K562 (cell line): ENCODE measurements around the gene TALDO1. TPM values are rescaled to one million over a fixed set of nuclear protein-coding genes. Genes with fewer than 3 reads are reported as not detected.
A peak's percentile ranks its signal among the peaks of the same experiment; 100 is the strongest.

ENCODE experiments used
- BRD9 ChIP-seq: fragments of 450-650 bp; IDR thresholded peaks from 2 replicates; pipeline ENCODE4 v1.6.1; 2018; ENCODE audit warnings: low read depth; ENCODE audit not compliant: partially characterized antibody
- CBX1 ChIP-seq: sonication (generic); IDR thresholded peaks from 2 replicates; pipeline ENCODE4 v1.6.1; 2016; ENCODE audit warnings: antibody characterized with exemption, low read depth, mild to moderate bottlenecking
- DNMT1 ChIP-seq: fragments of 450-650 bp; IDR thresholded peaks from 2 replicates; pipeline ENCODE4 v1.6.1; 2016; ENCODE audit warnings: antibody characterized with exemption, mild to moderate bottlenecking
- ESRRA ChIP-seq: fragments of 450-650 bp; IDR thresholded peaks from 2 replicates; pipeline ENCODE4 v1.6.1; 2014; ENCODE audit warnings: low read depth, mild to moderate bottlenecking, moderate library complexity, borderline replicate concordance
- FOXA3 ChIP-seq, 2 experiments: fragments of 450-650 bp in 1 of 2; sonication (generic) in 1 of 2; formaldehyde crosslinking; IDR thresholded peaks in 1 of 2; conservative IDR thresholded peaks in 1 of 2; 2 replicates each; pipeline versions ENCODE4 v1.4.0 to v1.8.0; 2020 to 2022; ENCODE audit warnings: mild to moderate bottlenecking in 2 of 2, missing genetic modification reagents in 1 of 2
- L3MBTL2 ChIP-seq: fragments of 450-650 bp; IDR thresholded peaks from 2 replicates; pipeline ENCODE4 v1.6.1; 2016; ENCODE audit warnings: mild to moderate bottlenecking, moderate library complexity
- MYC ChIP-seq, 2 experiments: fragments of 250-450 bp in 1 of 2; sonication (Bioruptor Pico) in 1 of 2; IDR thresholded peaks; 2 replicates each; pipeline versions ENCODE4 v1.5.1 to v1.6.1; 2012 to 2021; ENCODE audit warnings: low read depth in 2 of 2, borderline replicate concordance in 1 of 2, improper control_type of control experiment in 1 of 2, low read length in 1 of 2, mild to moderate bottlenecking in 1 of 2, moderate library complexity in 1 of 2
- NR2F6 ChIP-seq: fragments of 450-650 bp; formaldehyde crosslinking; IDR thresholded peaks from 2 replicates; pipeline ENCODE4 v1.4.0; 2020; ENCODE audit warnings: mild to moderate bottlenecking
- RCOR1 ChIP-seq, 2 experiments: IDR thresholded peaks; 2 replicates each; pipeline ENCODE4 v1.6.1; 2012; ENCODE audit warnings: low read depth in 2 of 2, low read length in 2 of 2, borderline replicate concordance in 1 of 2, improper control_type of control experiment in 1 of 2
- RFX1 ChIP-seq: fragments of 450-650 bp; IDR thresholded peaks from 2 replicates; pipeline ENCODE4 v1.6.1; 2016; ENCODE audit warnings: mild to moderate bottlenecking, moderate library complexity
- SIN3A ChIP-seq, 2 experiments: fragments of 150-350 bp in 1 of 2; IDR thresholded peaks; 2 replicates each; pipeline ENCODE4 v1.6.1; 2011 to 2016; ENCODE audit warnings: borderline replicate concordance in 2 of 2, low read depth in 2 of 2, low read length in 2 of 2, mild to moderate bottlenecking in 2 of 2, moderate library complexity in 2 of 2; ENCODE audit not compliant: control insufficient read depth in 1 of 2
- SLC30A9 ChIP-seq: fragments of 250-450 bp; sonication (Bioruptor Pico); IDR thresholded peaks from 2 replicates; pipeline ENCODE4 v1.8.0; 2022; ENCODE audit warnings: mild to moderate bottlenecking, moderate library complexity
- SMARCA4 ChIP-seq: fragments of 450-650 bp; IDR thresholded peaks from 2 replicates; pipeline ENCODE4 v1.6.1; 2016
- TAF1 ChIP-seq: IDR thresholded peaks from 2 replicates; pipeline ENCODE4 v1.6.1; 2011; ENCODE audit warnings: mild to moderate bottlenecking, low read length, moderate library complexity; ENCODE audit not compliant: insufficient read depth, control insufficient read depth, severe bottlenecking; ENCODE audit errors: extremely low read depth
- TRIM24 ChIP-seq, 2 experiments: fragments of 450-650 bp; IDR thresholded peaks; 2 replicates each; pipeline ENCODE4 v1.6.1; 2016
- ZBTB8A ChIP-seq: fragments of 450-650 bp; IDR thresholded peaks from 2 replicates; pipeline ENCODE4 v1.6.1; 2018; ENCODE audit warnings: mild to moderate bottlenecking, moderate library complexity; ENCODE audit not compliant: partially characterized antibody
- ZFPM2 ChIP-seq: fragments of 250-450 bp; sonication (Bioruptor Pico); IDR thresholded peaks from 2 replicates; pipeline ENCODE4 v1.5.1; 2022; ENCODE audit warnings: mild to moderate bottlenecking
- ZNF282 ChIP-seq: sonication (generic); formaldehyde crosslinking; IDR thresholded peaks from 2 replicates; pipeline ENCODE4 v1.8.1; 2023; ENCODE audit warnings: missing genetic modification reagents
- ZNF584 ChIP-seq: fragments of 200-800 bp; sonication (Bioruptor generic); IDR thresholded peaks from 2 replicates; pipeline ENCODE4 v1.6.1; 2016; ENCODE audit warnings: low read depth, mild to moderate bottlenecking, missing genetic modification characterization, missing compliant biosample characterization
- polyA plus RNA-seq, 8 experiments: library from polyadenylated mRNA; depleted of rRNA in 4 of 8; stranded (reverse) in 5 of 8; unstranded in 3 of 8; fragments of >200 nt; fragmentation: Nextera tagmentation in 2 of 8; fragmentation: Illumina TruSeq in 1 of 8; extraction: Ambion mirVana in 2 of 8; extraction: Trizol in 1 of 8; gene quantifications; 2 replicates each; pipeline versions ENCODE4 v1.2.1 to v1.2.3, GENCODE V29; 2011 to 2014; ENCODE audit warnings: inconsistent platforms in 1 of 8, missing spikeins in 1 of 8
- total RNA-seq, 7 experiments: library from RNA; depleted of rRNA in 6 of 7; stranded (reverse); fragments of >200 nt in 6 of 7; fragmentation: Illumina TruSeq in 2 of 7; extraction: Trizol in 2 of 7; gene quantifications; 2 replicates each; pipeline versions ENCODE4 v1.2.1 to v1.2.3, GENCODE V29; 2011 to 2021; ENCODE audit warnings: low replicate concordance in 1 of 7
- TF ChIP-seq, protein P1 (sequence below): IDR thresholded peaks from 2 replicates; pipeline ENCODE4 v1.6.1; 2011; ENCODE audit warnings: borderline replicate concordance, low read depth, mild to moderate bottlenecking, moderate library complexity, low read length; ENCODE audit not compliant: insufficient read depth, poor library complexity, severe bottlenecking
- TF ChIP-seq, protein P2 (sequence below): sonication (generic); formaldehyde crosslinking; IDR thresholded peaks from 2 replicates; pipeline ENCODE4 v1.8.1; 2023; ENCODE audit warnings: mild to moderate bottlenecking, missing genetic modification reagents

TALDO1 gene
- total and polyA plus RNA-seq, 9 of the 15 experiments (the other 6 are each of a cell fraction or from before 2014, with no cell fraction given) = 260 to 541 (median 441) TPM

DNA sequence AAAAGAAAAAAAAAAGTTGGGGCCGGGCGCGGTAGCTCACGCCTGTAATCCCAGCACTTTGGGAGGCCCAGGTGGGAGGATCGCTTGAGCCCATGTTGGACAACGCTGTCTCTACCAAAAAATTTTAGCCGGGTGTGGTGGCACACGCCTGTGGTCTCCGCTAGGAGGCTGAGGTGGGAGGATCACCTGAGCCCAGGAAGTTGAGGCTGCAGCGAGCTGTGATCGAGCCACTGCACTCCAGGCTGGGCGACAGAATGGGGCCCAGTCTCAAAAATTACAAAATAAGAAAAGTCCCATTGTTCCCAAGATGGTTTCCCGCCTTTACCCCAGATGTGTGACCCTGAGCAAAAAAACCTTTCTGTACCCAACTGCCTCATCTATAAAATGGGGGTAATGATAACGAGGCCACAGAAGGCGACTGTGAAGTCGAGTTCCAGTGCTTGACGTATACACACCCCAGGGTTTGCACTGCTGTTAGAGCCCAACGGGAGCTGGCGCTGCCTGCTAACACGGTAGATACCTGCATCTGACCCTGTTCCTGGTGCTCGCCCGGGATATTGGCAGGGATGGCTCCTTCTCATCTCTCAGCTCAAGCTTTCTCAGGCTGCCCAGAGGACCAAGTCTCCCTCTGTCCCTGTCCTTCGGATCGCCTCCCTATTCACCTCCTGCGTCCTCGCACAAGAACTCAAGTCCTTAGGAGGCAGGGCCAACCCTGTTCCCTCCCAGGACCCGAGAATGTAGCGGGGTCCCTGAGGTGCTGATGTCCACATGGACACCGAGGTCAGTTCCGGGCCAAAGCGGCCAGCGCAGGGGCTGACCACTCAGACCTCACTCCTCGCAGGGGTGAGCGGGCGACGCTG lies 61.4 kb downstream of the TALDO1 start (continued):
- no peak for TF ChIP-seq DNMT1
- TF ChIP-seq BRD9 = peak; percentile 11
- no peak for TF ChIP-seq TRIM24 (IDR thresholded peaks at IDR 0.05)
- peak; percentile 41; the same call in 1 of the 2 replicates for TF ChIP-seq ESRRA
- TF ChIP-seq, protein P1, sequence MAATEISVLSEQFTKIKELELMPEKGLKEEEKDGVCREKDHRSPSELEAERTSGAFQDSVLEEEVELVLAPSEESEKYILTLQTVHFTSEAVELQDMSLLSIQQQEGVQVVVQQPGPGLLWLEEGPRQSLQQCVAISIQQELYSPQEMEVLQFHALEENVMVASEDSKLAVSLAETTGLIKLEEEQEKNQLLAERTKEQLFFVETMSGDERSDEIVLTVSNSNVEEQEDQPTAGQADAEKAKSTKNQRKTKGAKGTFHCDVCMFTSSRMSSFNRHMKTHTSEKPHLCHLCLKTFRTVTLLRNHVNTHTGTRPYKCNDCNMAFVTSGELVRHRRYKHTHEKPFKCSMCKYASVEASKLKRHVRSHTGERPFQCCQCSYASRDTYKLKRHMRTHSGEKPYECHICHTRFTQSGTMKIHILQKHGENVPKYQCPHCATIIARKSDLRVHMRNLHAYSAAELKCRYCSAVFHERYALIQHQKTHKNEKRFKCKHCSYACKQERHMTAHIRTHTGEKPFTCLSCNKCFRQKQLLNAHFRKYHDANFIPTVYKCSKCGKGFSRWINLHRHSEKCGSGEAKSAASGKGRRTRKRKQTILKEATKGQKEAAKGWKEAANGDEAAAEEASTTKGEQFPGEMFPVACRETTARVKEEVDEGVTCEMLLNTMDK = peak; percentile 76
- TF ChIP-seq CBX1 = peak; percentile 13; the same call in 1 of the 2 replicates
- no peak for TF ChIP-seq SLC30A9 (CRISPR knock-in tag)
- TF ChIP-seq SIN3A (IDR thresholded peaks at IDR 0.05; ENCODE audit: borderline replicate concordance in 2 of 2, control insufficient read depth in 1 of 2, low read depth in 2 of 2, low read length in 2 of 2) = 0 out of 4 replicates have a peak, but pooled peaks of 1 of the 2 experiments have one; percentile 42
- no peak for TF ChIP-seq NR2F6
- TF ChIP-seq SMARCA4 = no peak
- 0 out of 2 replicates have a peak, but pooled peaks have one; percentile 9 for TF ChIP-seq ZFPM2 (CRISPR knock-in tag)
- no peak; the same call in 1 of the 2 replicates for TF ChIP-seq MYC (IDR thresholded peaks at IDR 0.05; ENCODE audit: low read depth, low read length)
- no peak for TF ChIP-seq MYC (CRISPR knock-in tag; IDR thresholded peaks at IDR 0.05; ENCODE audit: borderline replicate concordance, low read depth)
- TF ChIP-seq ZNF584 = peak; percentile 0; the same call in 1 of the 2 replicates
- TF ChIP-seq RFX1 = no peak
- peak in 1 of 2 experiments; percentile 68; a peak in 2 of 4 replicates for TF ChIP-seq RCOR1 (IDR thresholded peaks at IDR 0.05; ENCODE audit: borderline replicate concordance in 1 of 2, low read depth in 2 of 2, low read length in 2 of 2)
- no peak for TF ChIP-seq ZBTB8A
- TF ChIP-seq L3MBTL2 = no peak
- TF ChIP-seq FOXA3 (CRISPR knock-in tag; conservative IDR thresholded peaks at IDR 0.05 in 1 of 2, IDR thresholded peaks at IDR 0.05 in 1 of 2) = peak in 1 of 2 experiments; percentile 59; a peak in 1 of 4 replicates
- TF ChIP-seq, protein P2, sequence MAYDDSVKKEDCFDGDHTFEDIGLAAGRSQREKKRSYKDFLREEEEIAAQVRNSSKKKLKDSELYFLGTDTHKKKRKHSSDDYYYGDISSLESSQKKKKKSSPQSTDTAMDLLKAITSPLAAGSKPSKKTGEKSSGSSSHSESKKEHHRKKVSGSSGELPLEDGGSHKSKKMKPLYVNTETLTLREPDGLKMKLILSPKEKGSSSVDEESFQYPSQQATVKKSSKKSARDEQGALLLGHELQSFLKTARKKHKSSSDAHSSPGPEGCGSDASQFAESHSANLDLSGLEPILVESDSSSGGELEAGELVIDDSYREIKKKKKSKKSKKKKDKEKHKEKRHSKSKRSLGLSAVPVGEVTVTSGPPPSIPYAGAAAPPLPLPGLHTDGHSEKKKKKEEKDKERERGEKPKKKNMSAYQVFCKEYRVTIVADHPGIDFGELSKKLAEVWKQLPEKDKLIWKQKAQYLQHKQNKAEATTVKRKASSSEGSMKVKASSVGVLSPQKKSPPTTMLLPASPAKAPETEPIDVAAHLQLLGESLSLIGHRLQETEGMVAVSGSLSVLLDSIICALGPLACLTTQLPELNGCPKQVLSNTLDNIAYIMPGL (CRISPR knock-in tag) = 0 out of 2 replicates have a peak, but pooled peaks have one; percentile 49
- peak; percentile 50 for TF ChIP-seq TAF1
- TF ChIP-seq ZNF282 (CRISPR knock-in tag) = no peak
